Posterior cingulate gyrus (tissue), 11 donors: ENCODE results near the gene GRIA4.
A peak's percentile ranks its signal among the peaks of the same experiment; 100 is the strongest.
"Not testable (repeated sequence)": the region's sequence is repeated elsewhere in the genome, so short reads cannot be mapped to it uniquely, and the experiment has no call there.

Experiments used
- DNase-seq, 10 donors: peaks; one replicate each; pipeline versions ENCODE4 v3.0.0 to v3.0.0-alpha.2; 2020 to 2021; ENCODE audit warnings: mixed read lengths in 3 of 10
- intact Hi-C: fragments of 100-400 bp; cut with DNase I; formaldehyde crosslinking; loops from one replicate; pipeline ENCODE4 v1.15.1; 2023

GRIA4 gene

DNA sequence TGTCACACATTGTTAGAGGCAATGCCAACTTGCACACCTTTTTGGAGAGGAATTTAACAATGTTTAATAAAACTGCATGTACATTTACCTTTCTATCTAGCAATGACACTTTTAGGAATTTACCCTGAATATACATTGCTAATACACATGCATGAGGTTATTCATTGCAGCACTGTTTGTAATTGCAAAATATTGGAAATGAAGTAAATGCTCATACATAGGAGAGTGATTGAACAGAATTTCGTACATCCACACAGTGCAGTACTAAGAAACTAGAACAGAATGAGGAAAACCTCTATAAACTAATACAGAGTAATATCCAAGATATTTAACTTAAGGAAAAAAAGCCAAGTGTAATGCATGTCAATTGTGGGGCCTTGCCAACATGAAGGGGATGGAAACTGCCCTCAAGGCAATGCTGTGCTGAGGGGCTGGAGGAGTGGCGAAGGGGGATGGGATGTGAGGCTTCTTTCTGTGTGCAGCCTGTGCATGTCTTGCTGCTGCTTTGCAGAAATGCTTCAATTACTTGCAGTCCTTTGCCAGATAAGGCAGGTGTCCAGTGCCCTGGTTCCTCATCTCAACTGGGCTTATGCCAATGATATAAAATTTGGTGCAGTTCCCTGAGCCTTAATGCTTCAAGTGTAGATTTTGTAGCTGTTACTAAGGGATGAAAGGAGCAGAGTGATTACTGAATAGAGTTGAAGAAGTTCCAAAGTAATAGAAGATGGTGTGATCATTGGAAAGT, 96.1 kb downstream of the GRIA4 start:
- peak in 1 of 10 donors; percentile 61 for DNase-seq
- intact Hi-C loops: no loop called here

DNA sequence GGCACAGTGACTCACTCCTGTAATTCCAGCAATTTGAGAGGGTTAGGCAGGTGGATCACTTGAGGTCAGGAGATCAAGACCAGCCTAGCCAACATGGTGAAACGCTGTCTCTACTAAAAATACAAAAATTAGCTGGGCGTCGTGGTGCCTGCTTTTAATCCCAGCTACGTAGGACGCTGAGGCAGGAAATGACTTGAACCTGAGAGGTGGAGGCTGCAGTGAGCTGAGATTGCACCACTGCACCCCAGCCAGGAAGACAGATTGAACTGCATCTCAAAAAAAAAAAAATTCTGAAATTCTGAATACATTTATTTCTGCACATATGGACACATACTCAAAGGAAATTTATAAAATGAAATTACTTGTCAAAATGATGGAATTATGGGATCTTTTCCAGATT, 103.2 kb downstream of the GRIA4 start:
- DNase-seq: no peak
- intact Hi-C loops: loop anchor here (10.0 kb wide), 1 partner anchor 98 kb away; the partner anchor contains the start of gene GRIA4

DNA sequence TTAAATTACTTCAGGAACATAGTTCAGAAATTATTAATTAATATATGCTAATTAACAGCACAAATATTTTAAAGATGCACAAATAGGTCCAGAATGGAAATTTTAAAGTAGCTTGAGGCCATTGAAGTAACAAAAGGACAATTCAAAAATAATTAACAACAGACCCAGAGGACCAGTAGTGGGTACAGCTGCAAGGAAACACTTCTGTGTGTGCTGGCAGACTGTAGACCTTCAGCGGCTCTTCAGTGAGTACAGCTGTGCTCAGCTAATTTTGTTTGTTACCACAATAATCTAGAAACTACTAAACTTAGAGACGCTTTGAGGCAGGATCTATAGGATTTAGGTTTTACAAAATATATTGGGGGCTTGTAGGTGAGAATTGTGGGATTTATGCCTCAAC, 103.8 kb downstream of the GRIA4 start:
- no peak for DNase-seq

DNA sequence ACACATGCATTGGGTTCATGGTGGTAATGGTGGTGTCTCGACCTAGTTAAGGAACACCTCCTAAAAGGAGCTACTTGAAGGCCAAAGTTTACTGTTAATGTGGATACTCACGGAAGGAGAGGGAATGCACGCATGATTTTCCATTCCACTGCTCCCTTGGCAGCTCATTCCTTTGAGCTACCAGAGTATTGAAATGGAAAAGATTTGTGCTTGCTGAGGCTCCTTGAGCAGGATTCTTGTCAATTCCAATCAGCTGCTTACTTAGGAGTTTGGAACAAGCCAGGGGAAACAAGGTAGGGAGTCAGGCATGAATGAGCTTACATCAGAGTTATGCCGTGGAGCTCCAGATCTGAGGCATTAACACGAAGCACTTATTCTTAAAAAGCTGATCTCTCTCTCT, 108.8 kb downstream of the GRIA4 start:
- DNase-seq: no peak
- intact Hi-C loops: loop anchor here (10.0 kb wide), 1 partner anchor 104 kb away; the partner anchor contains the start of gene GRIA4

More for the DNA sequence above, 103.8 kb downstream of the GRIA4 start:
- intact Hi-C loops: loop anchor here (10.0 kb wide), 1 partner anchor 99 kb away; the partner anchor contains the start of gene GRIA4

DNA sequence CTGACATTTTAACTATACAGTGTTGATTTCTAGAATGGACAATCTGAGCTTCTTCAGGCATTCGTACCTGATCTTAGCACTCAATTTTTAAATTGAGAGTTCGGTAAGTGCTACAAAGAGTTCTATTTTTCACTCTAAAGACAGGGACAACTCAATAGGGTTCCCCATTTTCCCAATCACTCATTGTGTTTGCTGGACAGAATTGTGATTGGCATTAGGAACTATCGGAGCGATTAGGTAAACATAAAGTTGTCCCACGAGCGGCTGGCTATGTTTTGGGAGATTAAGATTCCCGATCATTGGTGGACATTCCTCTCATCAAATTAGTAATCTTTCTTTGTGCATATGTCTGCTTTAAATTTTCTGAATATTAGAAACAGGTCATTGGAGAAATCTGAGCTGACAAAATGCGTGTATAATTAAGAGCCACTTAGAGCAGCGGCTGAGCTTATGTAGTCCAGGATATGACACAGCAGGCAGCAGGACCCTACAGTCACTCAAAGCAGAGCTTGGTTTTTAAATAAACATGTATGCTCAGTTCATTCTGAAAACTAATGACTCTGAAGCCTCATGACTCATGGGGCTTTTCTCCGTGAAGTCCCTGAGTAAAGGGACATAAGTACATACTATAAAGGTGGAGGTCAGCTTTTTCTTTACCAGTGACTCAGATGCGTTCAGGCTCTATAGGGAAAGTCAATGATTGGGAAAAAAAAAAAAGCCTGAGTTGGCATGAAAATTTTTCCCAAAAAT, 109.4 kb downstream of the GRIA4 start:
- intact Hi-C loops: loop anchor here (10.0 kb wide), 1 partner anchor 104 kb away; the partner anchor contains the start of gene GRIA4

DNA sequence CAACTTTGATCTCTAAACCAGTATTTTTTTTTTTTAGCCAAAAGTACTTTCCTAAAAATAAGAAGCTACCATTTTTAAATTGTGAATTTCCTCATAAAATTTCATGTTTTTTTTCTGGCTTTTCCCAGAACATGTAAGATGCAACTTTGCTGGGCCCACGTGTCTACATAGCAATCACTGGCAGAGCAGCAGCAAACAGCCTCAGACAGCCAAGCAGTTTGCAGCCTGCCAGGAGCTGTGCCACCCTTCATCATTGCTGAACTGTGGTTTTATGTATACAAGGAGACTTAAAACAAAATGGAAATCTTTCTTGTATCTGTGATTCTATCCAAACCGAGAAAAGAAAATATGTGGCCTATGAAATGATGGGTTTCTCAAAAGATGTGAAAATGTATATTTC, 110.2 kb downstream of the GRIA4 start:
- intact Hi-C loops: no loop called here
- peak in 9 of 10 donors; percentile 19 to 89 (median 50) for DNase-seq

More for the DNA sequence above, 109.4 kb downstream of the GRIA4 start:
- no peak for DNase-seq

DNA sequence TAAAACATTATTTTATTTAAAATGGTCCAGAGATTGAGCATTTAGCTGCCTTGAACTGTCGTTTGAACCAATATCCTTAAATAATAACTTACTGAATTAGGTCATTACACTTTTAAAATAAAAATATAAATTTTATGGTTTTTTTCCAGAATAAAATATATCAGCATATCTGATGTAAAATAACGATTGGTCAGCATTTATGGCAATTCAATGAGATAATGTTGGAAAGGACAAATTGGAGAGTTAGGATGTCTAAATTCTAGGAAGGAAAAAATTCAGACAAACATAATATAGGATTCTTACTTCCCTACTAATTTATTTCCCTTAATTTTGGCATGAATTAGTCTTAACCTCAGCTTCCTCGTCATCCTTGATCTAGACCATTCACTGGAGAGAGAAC, 113.4 kb downstream of the GRIA4 start:
- intact Hi-C loops: no loop called here
- DNase-seq: no peak

DNA sequence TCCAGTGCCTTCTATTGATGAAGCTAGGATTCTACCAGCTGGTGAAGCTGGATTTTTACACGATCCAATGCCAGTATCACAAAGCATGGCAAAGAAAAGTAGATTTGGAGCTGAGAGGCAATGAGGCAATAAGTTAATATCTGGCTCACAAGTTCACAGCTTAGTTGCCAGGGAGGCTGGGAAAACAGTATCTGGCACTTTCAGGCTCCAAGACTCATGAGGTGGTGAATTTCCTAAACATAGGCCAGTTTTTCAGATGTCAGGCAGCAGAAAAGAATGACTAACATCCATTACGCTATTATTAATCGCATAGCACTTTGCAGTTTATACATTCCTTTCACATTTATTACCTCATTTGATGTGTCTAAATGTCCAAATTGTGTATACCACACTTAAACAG, 122.7 kb downstream of the GRIA4 start:
- intact Hi-C loops: no loop called here
- no peak for DNase-seq

DNA sequence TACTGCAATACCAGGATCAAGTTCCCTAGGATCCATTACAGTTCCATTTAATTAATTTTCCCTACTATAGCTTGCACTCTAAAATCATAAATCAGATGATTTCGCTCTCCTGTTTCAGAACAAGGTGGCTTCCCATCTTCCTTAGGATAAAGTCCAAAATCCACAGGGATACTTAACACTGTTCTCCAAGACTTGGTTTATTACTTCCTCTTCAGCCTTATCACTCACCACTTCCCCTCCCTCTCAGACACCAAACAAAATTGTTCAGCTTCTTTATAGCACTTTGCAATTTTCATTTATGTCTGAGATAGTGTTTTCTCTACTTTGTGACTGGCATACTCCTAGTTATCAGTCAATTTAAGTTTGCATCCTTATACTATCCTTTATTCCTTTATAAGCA, 124.6 kb downstream of the GRIA4 start:
- DNase-seq: no peak
- intact Hi-C loops: no loop called here

DNA sequence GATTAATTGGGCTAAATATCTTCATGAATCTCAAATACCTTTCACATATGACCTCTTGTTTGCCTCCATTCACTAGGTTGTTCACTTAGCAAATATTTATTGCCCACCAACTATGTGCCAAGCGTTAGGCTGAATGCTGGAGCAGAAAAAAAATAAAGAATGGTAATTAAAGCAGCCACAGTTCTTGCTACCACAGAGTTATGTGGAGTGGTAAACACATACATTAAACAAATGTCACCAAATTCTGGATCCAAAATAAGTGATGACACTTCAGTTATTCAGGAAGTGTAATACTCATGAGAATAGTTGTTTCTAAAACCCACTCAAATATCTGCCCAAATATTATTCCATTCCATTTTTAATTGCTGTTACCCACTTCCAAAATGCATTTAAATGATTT, 128.4 kb downstream of the GRIA4 start:
- intact Hi-C loops: no loop called here
- DNase-seq: no peak

DNA sequence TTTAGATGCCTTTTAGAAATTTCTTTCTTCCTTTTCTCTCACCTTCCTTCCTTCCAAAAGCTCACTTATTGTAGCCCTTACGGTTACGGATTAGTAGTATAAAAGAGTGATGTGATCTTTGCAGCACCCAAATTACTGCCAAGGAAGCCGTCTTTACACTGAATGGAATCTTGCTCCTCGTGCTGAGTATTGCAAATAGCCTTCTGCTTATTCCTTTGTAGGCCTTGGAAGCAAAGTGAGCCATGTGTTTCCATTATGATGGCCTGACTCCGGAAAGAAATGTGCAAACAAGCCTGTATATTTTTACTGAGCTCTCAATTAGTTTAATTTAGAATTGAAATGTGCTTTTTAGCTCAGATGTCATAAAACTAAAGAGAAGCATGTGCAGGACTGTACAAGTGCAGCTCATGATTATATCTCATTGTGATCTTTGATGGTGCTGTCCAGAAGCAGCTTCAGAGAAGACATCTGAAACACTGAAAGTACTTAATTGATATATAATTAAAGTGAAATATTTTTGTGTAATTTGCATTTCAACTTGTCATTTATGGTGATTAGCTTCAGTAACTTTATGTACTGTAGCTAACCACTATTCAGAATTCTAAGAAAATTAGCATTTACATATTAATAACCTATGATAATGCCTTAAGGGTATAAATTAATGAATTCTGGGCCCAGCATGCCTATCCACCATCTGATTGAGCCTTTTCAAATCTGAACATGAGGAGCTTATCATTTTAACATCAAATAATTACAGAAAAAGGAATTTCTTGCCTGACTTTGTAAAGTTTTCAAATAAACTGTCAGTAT, 129.3 kb downstream of the GRIA4 start:
- DNase-seq: no peak
- intact Hi-C loops: no loop called here

DNA sequence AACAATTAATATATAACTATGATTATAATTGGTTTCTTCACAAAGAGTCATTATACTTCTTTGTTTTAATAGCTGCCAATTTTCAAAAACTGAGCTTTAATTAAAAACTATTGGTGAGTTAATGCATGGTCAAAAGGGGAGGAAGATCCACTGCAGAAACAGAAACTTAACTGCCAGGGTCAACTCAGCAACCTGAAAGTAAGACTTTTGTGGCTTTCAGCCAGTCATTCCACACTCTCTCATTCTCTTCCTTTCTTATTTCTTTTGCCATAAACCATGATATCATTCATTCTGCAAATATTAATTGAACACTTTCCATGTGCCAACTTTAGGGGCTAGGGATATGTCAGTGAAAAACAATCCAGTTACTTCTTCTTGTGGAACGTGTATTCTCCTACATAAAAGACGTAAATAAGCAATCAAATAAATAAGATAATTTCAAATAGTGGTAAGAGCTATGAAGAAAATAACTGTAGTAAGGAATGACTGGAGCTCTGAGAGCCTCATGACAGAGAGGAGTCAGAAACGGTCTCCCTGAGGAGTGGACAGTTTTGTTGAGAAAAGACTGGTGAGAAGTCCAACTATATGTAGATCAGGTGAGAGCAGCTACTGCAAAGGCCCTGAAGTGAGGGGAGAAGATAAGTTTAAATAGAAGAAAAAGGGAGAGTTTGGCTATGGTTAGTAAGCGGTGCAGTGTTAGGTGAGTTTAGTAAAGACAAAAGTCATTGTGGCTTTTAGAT, 130.5 kb downstream of the GRIA4 start:
- intact Hi-C loops: no loop called here
- no peak for DNase-seq

DNA sequence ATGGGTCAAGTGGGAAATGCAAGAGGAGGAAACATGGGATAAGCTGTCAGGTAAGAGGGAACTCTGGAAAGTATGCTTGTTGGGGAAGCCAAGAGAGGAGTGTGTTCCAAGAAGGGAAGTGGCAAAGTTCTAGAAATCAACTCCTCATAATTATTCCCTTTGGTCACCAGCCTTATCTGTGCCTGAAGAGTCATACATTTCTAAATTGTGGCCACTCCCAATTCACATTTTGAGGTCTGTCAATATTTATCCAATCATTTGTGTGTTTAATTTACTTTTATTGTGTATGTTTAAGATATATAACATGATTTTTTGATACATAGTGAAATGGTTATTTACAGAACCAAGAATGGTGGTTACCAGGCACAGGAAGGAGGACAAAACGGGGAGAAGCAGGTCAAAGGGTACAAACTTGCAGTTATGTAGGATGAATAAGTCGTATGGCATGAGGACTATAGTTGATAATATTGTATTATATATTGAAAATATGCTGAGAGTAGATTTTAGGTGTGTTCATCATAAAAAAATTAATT, 131.7 kb downstream of the GRIA4 start:
- DNase-seq: no peak
- intact Hi-C loops: no loop called here

DNA sequence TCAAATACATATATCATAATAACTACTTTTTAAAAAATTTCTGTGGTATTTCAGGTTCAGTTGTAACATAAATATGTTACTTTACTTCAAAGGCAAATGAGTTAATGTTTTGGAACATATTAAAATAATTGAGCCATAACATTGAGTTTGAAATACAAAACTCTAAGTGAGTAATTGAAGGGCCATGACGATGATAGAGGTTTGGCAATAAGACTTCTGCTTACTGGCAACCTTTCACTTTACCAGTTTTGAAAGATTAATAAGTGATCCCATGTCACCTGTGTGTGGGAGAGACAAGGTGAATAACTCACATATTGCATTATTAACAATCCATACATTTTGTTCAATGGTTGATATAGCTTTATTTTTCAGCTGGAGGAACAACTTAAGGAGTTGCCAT, 144.4 kb downstream of the GRIA4 start:
- intact Hi-C loops: no loop called here
- DNase-seq: no peak

DNA sequence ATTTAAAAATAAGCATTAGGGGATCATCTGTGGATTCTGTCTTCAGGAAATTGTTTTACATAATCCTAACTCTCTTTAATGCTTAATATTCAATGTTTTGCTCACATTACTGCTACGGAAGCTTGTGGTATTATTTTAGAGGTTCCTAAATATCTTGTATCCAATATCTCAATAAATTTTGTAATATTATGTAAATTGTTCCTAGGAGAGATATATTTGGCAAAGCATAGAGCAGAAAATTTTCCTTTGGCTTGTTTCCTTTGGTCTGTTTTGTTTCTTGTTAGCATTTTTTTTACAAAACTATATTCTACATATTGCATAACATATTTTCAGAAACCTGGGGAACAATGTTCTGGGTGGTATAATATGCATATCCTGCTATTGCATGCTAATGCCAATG, 144.8 kb downstream of the GRIA4 start:
- no peak for DNase-seq
- intact Hi-C loops: no loop called here

DNA sequence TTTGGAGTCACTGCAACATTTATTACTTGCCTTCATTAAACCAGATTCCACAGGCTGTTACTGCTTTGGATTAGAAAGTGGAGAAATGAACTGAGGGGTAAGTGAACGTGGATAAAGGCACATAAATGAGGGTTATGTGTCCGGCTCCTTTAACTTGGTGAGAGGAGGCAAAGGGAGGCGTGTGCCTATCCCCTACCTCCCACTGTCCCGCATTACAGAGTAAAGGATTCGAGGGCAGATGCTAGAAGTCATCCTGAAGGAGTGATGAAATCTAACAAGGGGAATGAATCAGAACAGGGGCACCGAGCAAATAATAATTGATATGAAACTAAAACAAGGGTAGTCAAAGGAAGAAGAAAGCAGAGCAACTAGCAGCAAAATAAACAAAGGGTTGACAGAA, 147.2 kb downstream of the GRIA4 start:
- intact Hi-C loops: no loop called here
- no peak for DNase-seq

DNA sequence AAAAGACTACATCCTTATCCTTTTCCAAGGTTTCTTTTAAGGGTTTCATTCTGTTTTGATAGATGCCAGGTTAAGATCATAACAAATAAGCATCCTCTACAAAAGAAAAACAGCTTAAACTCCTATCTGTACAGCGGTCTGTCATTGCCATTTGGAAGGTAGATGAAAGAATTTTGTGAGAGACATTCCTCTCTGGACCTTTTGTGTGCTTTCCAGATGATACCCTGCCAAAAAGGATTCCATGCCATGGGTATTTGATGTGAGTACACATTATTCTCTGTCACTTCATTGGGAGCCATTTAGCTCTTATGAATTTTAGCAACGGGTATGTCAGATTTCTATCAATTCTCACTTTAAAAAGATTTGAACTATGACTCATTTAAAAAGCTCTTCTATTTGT, 153.7 kb downstream of the GRIA4 start:
- intact Hi-C loops: no loop called here
- no peak for DNase-seq

DNA sequence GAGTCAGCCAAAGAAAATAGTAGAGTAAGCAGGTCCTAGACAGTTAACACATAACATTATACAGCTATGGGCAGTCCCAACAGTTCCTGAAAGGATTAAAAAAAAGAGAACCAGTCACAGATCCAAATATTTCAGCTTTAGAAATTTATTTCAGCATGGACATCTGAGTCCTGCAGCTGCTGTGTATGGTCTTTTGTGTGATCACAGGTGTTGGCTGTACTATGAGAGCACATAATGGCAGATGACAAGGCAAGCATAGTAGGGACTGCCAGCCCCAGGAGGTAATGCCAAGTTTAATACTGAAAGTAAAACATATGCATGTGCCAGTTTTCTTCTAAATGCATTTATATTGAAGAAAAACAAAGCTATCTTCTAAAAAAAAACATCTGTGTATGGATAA, 158.1 kb downstream of the GRIA4 start:
- no peak for DNase-seq
- intact Hi-C loops: no loop called here

DNA sequence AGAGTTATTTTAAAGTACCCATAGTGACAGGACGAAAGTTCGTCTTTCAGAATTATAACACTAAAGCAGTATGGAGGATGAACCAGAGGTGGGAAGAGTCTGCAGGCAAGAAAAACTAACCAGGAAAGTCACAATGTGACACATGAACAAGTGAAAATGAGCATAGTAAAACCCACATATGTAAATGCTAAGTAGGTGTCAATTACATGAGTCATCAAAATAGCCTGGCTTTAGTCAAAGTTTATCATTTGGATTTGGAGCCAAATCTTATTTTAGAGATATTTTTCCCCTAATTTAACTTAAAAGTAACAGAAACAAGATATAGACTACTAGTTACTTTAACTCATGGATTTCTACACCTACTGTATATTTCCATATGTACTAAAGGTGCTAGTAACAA, 159.8 kb downstream of the GRIA4 start:
- intact Hi-C loops: loop anchor here (10.0 kb wide), 1 partner anchor 85 kb away; no protein-coding TSS in a partner anchor
- DNase-seq: no peak

DNA sequence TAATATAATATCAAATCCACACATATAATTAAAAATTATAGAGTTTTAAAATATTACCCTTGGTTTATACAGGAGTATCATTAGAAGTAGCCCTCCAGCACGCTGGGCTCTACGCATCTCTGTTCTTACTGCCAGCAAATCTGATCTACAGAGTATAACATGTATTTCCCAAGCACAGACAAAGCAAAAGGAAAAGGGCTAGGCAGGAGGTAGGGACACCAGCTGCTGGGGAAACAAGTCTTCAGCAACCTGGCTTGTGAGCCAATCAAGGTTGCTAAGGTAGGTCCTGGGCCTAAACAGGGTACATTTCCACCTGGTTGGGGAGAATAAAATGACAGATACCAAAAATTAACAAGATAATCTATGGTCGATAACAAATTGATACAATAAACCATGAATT, 163.6 kb downstream of the GRIA4 start:
- DNase-seq: not testable (repeated sequence)
- intact Hi-C loops: loop anchor here (10.0 kb wide), 1 partner anchor 81 kb away; no protein-coding TSS in a partner anchor
